Measurements from ENCODE around the gene ZDHHC20. TPM values are rescaled to one million over a fixed set of nuclear protein-coding genes. Genes with fewer than 3 reads are reported as not detected.

Gene ZDHHC20
- total and polyA plus RNA-seq, 10 of the 15 experiments (the other 5 are each of a cell fraction or from before 2014, with no cell fraction given), result 8.6 to 57.8 (median 41.7) TPM

- no peak for TF ChIP-seq ZBTB11 (CRISPR knock-in tag; IDR thresholded peaks at IDR 0.05)
- no peak for TF ChIP-seq EZH2 (IDR thresholded peaks at IDR 0.05; ENCODE audit: borderline replicate concordance, control insufficient read depth, low read depth, low read length)
These were observed 17.9 kb upstream of the ZDHHC20 start (continued) for GRCh38 chr13:21476893-21477472.

GRCh38 chr13:21475115-21475514 lies 16.0 kb upstream of the ZDHHC20 start:
- CTCF ChIA-PET, result interaction anchor here (0.9 to 7.1 kb wide), 4 partner anchors 16 to 532 kb away, joined by 3 to 156 read pairs (median 28); partner anchors contain the start of gene ZDHHC20
- Histone ChIP-seq H4K20me1 (ENCODE audit: control insufficient read depth, insufficient read depth) (no peaks in the 10 kb centered on the region), H3K27ac (ENCODE audit: control insufficient read depth, insufficient read depth) (no peak overlapping the region), H3K79me2 (ENCODE audit: control insufficient read depth, insufficient read depth, low read length) (no peaks in the 10 kb centered on the region), H2AFZ (ENCODE audit: control insufficient read depth, low read depth, low read length) (no peak overlapping the region), H3K9me3 (replicated peaks; ENCODE audit: control insufficient read depth, insufficient read depth, low read length) (no peaks in the 10 kb centered on the region), H3K9ac (ENCODE audit: control insufficient read depth, insufficient read depth, low read length) (no peak overlapping the region), H3K4me3 (no peak overlapping the region), H3K4me1 (ENCODE audit: control insufficient read depth, insufficient read depth, low read length) (no peaks in the 10 kb centered on the region), H3K36me3 (ENCODE audit: control insufficient read depth in 2 of 2, insufficient read depth in 2 of 2, low read length in 1 of 2) (no peaks in the 10 kb centered on the region), H3K27me3 (replicated peaks in 1 of 2; ENCODE audit: control insufficient read depth in 2 of 2, insufficient read depth in 2 of 2, low read length in 1 of 2) (no peaks in the 10 kb centered on the region), H3K4me2 (ENCODE audit: control insufficient read depth, insufficient read depth) (no peak overlapping the region)
- SMC1A ChIA-PET (ENCODE audit: uncharacterized antibody, unreplicated experiment), result interaction anchor here (4.0 kb wide), 1 partner anchor 179 kb away, joined by 70 read pairs; no protein-coding TSS in a partner anchor
- TF ChIP-seq ZNF384 (IDR thresholded peaks at IDR 0.05; ENCODE audit: borderline replicate concordance, low read depth, low read length) (no peak), ZSCAN29 (IDR thresholded peaks at IDR 0.05) (no peak), MAX (IDR thresholded peaks at IDR 0.05; ENCODE audit: low read depth, low read length) (no peak)
- 65% methylated on average over 6 of the region's 6 CpGs for WGBS (ENCODE audit: insufficient coverage, insufficient replicate concordance, low lambda C conversion rate, missing lambda C conversion rate)
- FAIRE-seq (no peak), ATAC-seq (no peak), DNase-seq (ENCODE audit: low read depth, low spot score) (no peak)
- in situ Hi-C loops (cut with MboI), result loop anchor here (5.0 kb wide), 3 partner anchors 178 to 533 kb away; no protein-coding TSS in a partner anchor
- BruUV-seq (replicated peaks), result no TSS peak
- POLR2A ChIA-PET, result no interaction called here
- intact Hi-C loops (cut with micrococcal nuclease; ENCODE audit: unreplicated experiment), result loop anchor here (5.0 kb wide), 1 partner anchor 978 kb away; no protein-coding TSS in a partner anchor
- RAD21 ChIA-PET (ENCODE audit: unreplicated experiment), result interaction anchor here (8.8 kb wide), 1 partner anchor 178 kb away, joined by 63 read pairs; no protein-coding TSS in a partner anchor
